Epithelial cell of esophagus (primary cell): ENCODE measurements around the gene VAT1L.

Experiments used
- DNase-seq: peaks from one replicate; pipeline ENCODE4 v3.0.0; 2010; ENCODE audit warnings: low read depth
- H3K4me3 ChIP-seq: 2 replicates; pipeline ENCODE4 v1.5.1; 2011; ENCODE audit warnings: mild to moderate bottlenecking, low read length, control low read depth
- CTCF ChIP-seq: IDR thresholded peaks from 2 replicates; pipeline ENCODE4 v1.5.1; 2011; ENCODE audit warnings: low read depth, mild to moderate bottlenecking, low read length, control low read depth, inconsistent platforms; ENCODE audit not compliant: insufficient read depth; ENCODE audit errors: missing control alignments

Gene VAT1L

GRCh38 chr16:77749415-77749814 lies 38.9 kb upstream of the VAT1L start:
- H3K4me3 ChIP-seq: no peak overlapping the region
- DNase-seq: no peak
- no peak for TF ChIP-seq CTCF

- no peak for DNase-seq
- TF ChIP-seq CTCF: no peak
- H3K4me3 ChIP-seq: no peak overlapping the region
Measured at GRCh38 chr16:77758046-77758445, 30.3 kb upstream of the VAT1L start.

GRCh38 chr16:77758508-77758907 lies 29.9 kb upstream of the VAT1L start:
- TF ChIP-seq CTCF: no peak

GRCh38 chr16:77759201-77759600 lies 29.2 kb upstream of the VAT1L start:
- no peak for TF ChIP-seq CTCF
- no peak for DNase-seq
- no peak overlapping the region for H3K4me3 ChIP-seq

More at GRCh38 chr16:77758508-77758907, 29.9 kb upstream of the VAT1L start:
- no peak for DNase-seq
- H3K4me3 ChIP-seq: no peak overlapping the region

DNA sequence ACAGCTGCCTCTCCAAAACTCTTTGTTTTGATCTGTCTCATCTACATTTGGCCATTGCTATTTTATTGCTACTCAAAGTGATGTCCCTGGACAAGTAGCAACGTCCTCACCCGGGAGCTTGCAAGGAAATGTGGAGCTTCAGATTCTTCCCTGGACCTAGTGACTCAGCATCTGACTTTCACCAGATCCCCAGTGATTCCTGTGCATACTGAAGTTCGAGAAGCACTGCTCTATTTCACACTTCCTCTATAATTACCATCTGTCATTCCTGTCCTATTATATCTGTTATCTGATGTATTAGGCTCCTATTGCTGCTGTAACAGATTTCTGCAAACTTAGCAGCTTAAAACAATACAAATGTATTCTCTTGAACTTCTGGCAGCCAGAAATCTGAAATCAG lies 28.5 kb upstream of the VAT1L start:
- no peak for DNase-seq
- H3K4me3 ChIP-seq: no peak overlapping the region
- TF ChIP-seq CTCF: no peak

GRCh38 chr16:77760800-77761199 lies 27.6 kb upstream of the VAT1L start:
- no peak for DNase-seq

More at GRCh38 chr16:77760800-77761199, 27.6 kb upstream of the VAT1L start:
- TF ChIP-seq CTCF: no peak
- H3K4me3 ChIP-seq: no peak overlapping the region
